ENCODE measurements around the gene CASP10. TPM values are rescaled to one million over a fixed set of nuclear protein-coding genes. Genes with fewer than 3 reads are reported as not detected.

Gene CASP10
- total RNA-seq, 1 donor, result 54.1 TPM

Small RNAs within 50 kb of the gene (small RNA-seq; reads per million reads assigned to genes)
- gene AC007283.2 (not detected), gene MTND4LP13 (not detected), gene RNU7-45P (not detected)

Other genes starting within 250 kb of the CASP10 start
- 7.5 TPM for gene ORC2, start 219.5 kb upstream of the CASP10 start, total RNA-seq
- gene HYCC2, start 111.5 kb upstream of the CASP10 start, total RNA-seq, result 8.3 TPM
- 10.2 TPM for gene NDUFB3, start 111.1 kb upstream of the CASP10 start, total RNA-seq
- 118 TPM for gene CFLAR, start 67.0 kb upstream of the CASP10 start, total RNA-seq
- 35.0 TPM for gene CASP8, start 77.4 kb downstream of the CASP10 start, total RNA-seq
- 0.27 TPM for gene FLACC1, start 174.2 kb downstream of the CASP10 start, total RNA-seq